ENCODE measurements around the gene NOVA2. TPM values are rescaled to one million over a fixed set of nuclear protein-coding genes. Genes with fewer than 3 reads are reported as not detected.

NOVA2 gene
- total and polyA plus RNA-seq, 2 of the 8 experiments (the other 6 are each of a cell fraction or from before 2014, with no cell fraction given), result 3.2 to 24.6 TPM

DNA sequence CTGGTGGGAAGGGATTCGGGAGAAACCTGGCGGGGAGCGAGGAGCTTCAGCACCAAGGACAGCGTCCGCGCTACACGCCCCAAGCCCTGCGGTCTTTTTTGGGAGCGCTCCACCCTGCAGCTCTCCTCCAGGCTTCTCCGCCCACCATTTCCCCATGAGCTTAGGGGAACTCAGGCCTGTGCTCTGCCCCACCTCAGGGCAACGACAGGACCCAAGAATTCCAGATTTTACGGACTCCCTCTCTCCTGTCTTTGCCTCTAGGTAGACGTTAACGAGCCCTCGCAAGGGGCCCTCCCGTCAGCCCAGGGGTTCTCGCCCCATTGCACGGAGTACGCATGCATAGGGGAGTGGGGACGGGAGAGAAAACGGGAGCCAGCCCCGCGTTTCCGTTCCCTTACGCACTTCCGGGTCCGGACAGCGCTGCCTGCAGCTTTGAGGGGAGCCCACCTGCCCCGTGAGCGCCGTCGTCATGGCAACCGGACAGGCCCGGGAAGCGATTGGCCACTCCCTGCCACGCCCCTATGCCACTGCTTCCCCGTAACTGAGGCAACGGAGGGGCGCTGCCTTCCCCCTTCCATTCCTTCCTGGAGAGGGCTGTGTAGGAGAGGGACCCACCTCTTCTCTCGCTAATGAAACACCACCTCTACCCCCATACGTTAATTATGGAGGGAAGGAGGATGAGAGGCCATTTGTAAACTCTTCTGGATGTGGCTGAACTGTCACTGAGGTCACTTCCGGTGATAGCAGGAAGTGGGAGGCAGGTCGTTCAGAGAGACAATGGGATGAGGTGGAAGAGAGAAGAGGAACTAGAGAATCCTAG is 20.8 kb downstream of the NOVA2 start:
- peak overlapping the region; percentile 68 for H2BK5ac ChIP-seq (ENCODE audit: low read depth, low read length)
- H3K4me3 ChIP-seq (ENCODE audit: extremely low read depth in 1 of 4, insufficient read depth in 2 of 4, low read depth in 3 of 4, low read length in 4 of 4), result peak overlapping the region; percentile 55 to 75 (median 71)
- no peaks in the 10 kb centered on the region for H3K36me3 ChIP-seq (ENCODE audit: control insufficient read depth in 2 of 4, insufficient read depth in 4 of 4, low read length in 3 of 4)
- no peak overlapping the region for H2BK15ac ChIP-seq (ENCODE audit: low read length)
- FAIRE-seq (peak; percentile 65), DNase-seq (ENCODE audit: low read depth in 1 of 2, low spot score in 2 of 2) (peak; percentile 81 to 96)
- H2AK5ac ChIP-seq (ENCODE audit: low read depth, low read length), result no peak overlapping the region
- ChIA-PET POLR2A (ENCODE audit: partially characterized antibody) (interaction anchor here (0.6 to 3.5 kb wide), 12 partner anchors 8 to 160 kb away, joined by 3 to 18 read pairs (median 3); partner anchors contain the start of genes DMWD, MYPOP and NOVA2), CTCF (ENCODE audit: partially characterized antibody) (interaction anchor here (0.6 to 2.2 kb wide), 8 partner anchors 9 to 393 kb away, joined by 3 to 7 read pairs (median 4); partner anchors contain the start of gene CCDC61)
- peaks cover 0 to 3% (median 0%) of the 10 kb centered on the region in 4 experiments; a peak in 3 of 7 replicates for H3K4me1 ChIP-seq (replicated peaks in 1 of 4; ENCODE audit: control insufficient read depth in 3 of 4, insufficient read depth in 4 of 4, low read length in 3 of 4)
- no peak overlapping the region for H3K56ac ChIP-seq (replicated peaks; ENCODE audit: insufficient read length, low read depth, low read length)
- no peak overlapping the region for H2BK120ac ChIP-seq (replicated peaks; ENCODE audit: low read depth, low read length)
- H4K5ac ChIP-seq (ENCODE audit: insufficient read length, low read depth, low read length), result peak overlapping the region; percentile 46
- no peak overlapping the region for H3K4ac ChIP-seq (replicated peaks; ENCODE audit: insufficient read length, low read depth, low read length)
- H3K27ac ChIP-seq (ENCODE audit: low read depth, low read length), result peak overlapping the region; percentile 53
- peaks cover 6% of the 10 kb centered on the region for H3K23me2 ChIP-seq (ENCODE audit: low read depth, low read length)
- no peak overlapping the region; the same call in 1 of the 2 replicates for H2BK12ac ChIP-seq (ENCODE audit: low read depth, low read length)
- no peak overlapping the region for H3K14ac ChIP-seq (ENCODE audit: insufficient read length)
- H4K20me1 ChIP-seq (replicated peaks in 1 of 2; ENCODE audit: control insufficient read depth in 1 of 2, insufficient read depth in 2 of 2, low read length in 2 of 2), result peaks cover 0 to 2% of the 10 kb centered on the region in 2 experiments
- WGBS, 2 experiments (ENCODE audit: extremely low coverage in 1 of 2, insufficient coverage in 1 of 2, insufficient read length in 1 of 2, insufficient replicate concordance in 2 of 2, low coverage in 1 of 2, low lambda C conversion rate in 2 of 2, missing lambda C conversion rate in 1 of 2), result 2% methylated on average over 42 of the region's 43 CpGs; no CpG with 5 or more reads in 1 of the 2 experiments
- no peaks in the 10 kb centered on the region for H3K79me2 ChIP-seq (ENCODE audit: control insufficient read depth in 1 of 2, insufficient read depth in 2 of 2, low read length in 2 of 2)
- 0 out of 7 replicates have a peak overlapping the region, but pooled peaks of 2 of the 4 experiments have one; percentile 3 to 34 for H3K9ac ChIP-seq (replicated peaks in 1 of 4; ENCODE audit: extremely low read depth in 1 of 4, low read depth in 3 of 4, low read length in 3 of 4)
- H4K8ac ChIP-seq (ENCODE audit: extremely low read depth, insufficient read depth, low read length), result no peak overlapping the region
- no peak overlapping the region for H3K23ac ChIP-seq (ENCODE audit: insufficient read length)
- no peak overlapping the region for H4K91ac ChIP-seq (replicated peaks; ENCODE audit: insufficient read length, low read length)
- H3K79me1 ChIP-seq (ENCODE audit: low read depth, low read length), result no peaks in the 10 kb centered on the region
- no peaks in the 10 kb centered on the region for H3K27me3 ChIP-seq (replicated peaks in 1 of 4; ENCODE audit: control insufficient read depth in 3 of 4, extremely low read depth in 1 of 4, insufficient read depth in 3 of 4, low read length in 3 of 4)
- H3K4me2 ChIP-seq (ENCODE audit: insufficient read depth in 1 of 2, low read depth in 2 of 2, low read length in 2 of 2), result peak overlapping the region; percentile 87 to 94
- H3K18ac ChIP-seq (ENCODE audit: extremely low read depth, low read length), result no peak overlapping the region; the same call in 1 of the 2 replicates
- H3K9me3 ChIP-seq (ENCODE audit: insufficient read depth in 2 of 2, low read depth in 1 of 2, low read length in 1 of 2), result no peaks in the 10 kb centered on the region
- peak overlapping the region; percentile 93; the same call in 1 of the 2 replicates for H2AFZ ChIP-seq (ENCODE audit: low read length)
- no peak overlapping the region for H2BK20ac ChIP-seq (ENCODE audit: low read length)
- peak; percentile 70 for TF ChIP-seq CREB1 (IDR thresholded peaks at IDR 0.05)
- TF ChIP-seq ASH2L (IDR thresholded peaks at IDR 0.05; ENCODE audit: low read length), result peak; percentile 96
- no peak; the same call in 1 of the 2 replicates for TF ChIP-seq POLR2AphosphoS5 (IDR thresholded peaks at IDR 0.05; ENCODE audit: low read depth, low read length)
- TF ChIP-seq SAP30 (IDR thresholded peaks at IDR 0.05; ENCODE audit: insufficient read depth, insufficient replicate concordance, low read length), result peak; percentile 99
- TF ChIP-seq CHD2 (IDR thresholded peaks at IDR 0.05; ENCODE audit: low read length), result 0 out of 2 replicates have a peak, but pooled peaks have one; percentile 7
- TF ChIP-seq TAF1 (IDR thresholded peaks at IDR 0.05; ENCODE audit: low read depth, low read length), result peak; percentile 17; the same call in 1 of the 2 replicates
- TF ChIP-seq RBBP5 (IDR thresholded peaks at IDR 0.05; ENCODE audit: borderline replicate concordance, low read depth, low read length), result 0 out of 2 replicates have a peak, but pooled peaks have one; percentile 48
